Measurements from ENCODE around the gene WDR55.
"Not testable (repeated sequence)": the region's sequence is repeated elsewhere in the genome, so short reads cannot be mapped to it uniquely, and the experiment has no call there.

WDR55 gene

GRCh38 chr5:140647042-140647419 is 17.7 kb upstream of the WDR55 start:
- DNase-seq (ENCODE audit: low spot score) (peak; percentile 8), FAIRE-seq (no peak)

- no peak for DNase-seq (ENCODE audit: low spot score)
- FAIRE-seq = no peak
These were observed 5.8 kb upstream of the WDR55 start for GRCh38 chr5:140658870-140659269.

GRCh38 chr5:140660371-140660770 is 4.3 kb upstream of the WDR55 start:
- not testable (repeated sequence) for FAIRE-seq; DNase-seq (ENCODE audit: low spot score)

GRCh38 chr5:140664030-140664358 is 710 bp upstream of the WDR55 start:
- FAIRE-seq (no peak), DNase-seq (ENCODE audit: low spot score) (no peak)

GRCh38 chr5:140671035-140671434 is 6.3 kb downstream of the WDR55 start:
- not testable (repeated sequence) for DNase-seq (ENCODE audit: low spot score); FAIRE-seq

- no peak for DNase-seq (ENCODE audit: low spot score)
- FAIRE-seq = no peak
These were observed 6.9 kb downstream of the WDR55 start for GRCh38 chr5:140671472-140672125.

- FAIRE-seq (no peak), DNase-seq (ENCODE audit: low spot score) (no peak)
These were observed 7.9 kb downstream of the WDR55 start for GRCh38 chr5:140672455-140673186.

GRCh38 chr5:140673187-140673976 is 8.7 kb downstream of the WDR55 start, which contains the start of gene DND1:
DND1 (minus strand) TSS chr5:140673576; CDS start chr5:140673542, 34 bp downstream.
- no peak for DNase-seq (ENCODE audit: low spot score)
- FAIRE-seq = no peak

GRCh38 chr5:140674211-140674610 is 9.5 kb downstream of the WDR55 start:
- no peak for FAIRE-seq
- DNase-seq (ENCODE audit: low spot score) = no peak

- FAIRE-seq = no peak
- DNase-seq (ENCODE audit: low spot score) = no peak
These were observed 9.9 kb downstream of the WDR55 start for GRCh38 chr5:140674629-140675028.

- DNase-seq (ENCODE audit: low spot score) (no peak), FAIRE-seq (no peak)
These were observed 13.2 kb downstream of the WDR55 start for GRCh38 chr5:140677947-140678346.

- FAIRE-seq (no peak), DNase-seq (ENCODE audit: low spot score) (no peak)
These were observed 14.3 kb downstream of the WDR55 start for GRCh38 chr5:140678993-140679392.

GRCh38 chr5:140690376-140690932 is 25.8 kb downstream of the WDR55 start:
- DNase-seq (ENCODE audit: low spot score) = no peak
- FAIRE-seq = no peak

GRCh38 chr5:140690941-140691924 is 26.5 kb downstream of the WDR55 start, which contains the start of the genes HARS1 and HARS2:
HARS1 (minus strand) TSS chr5:140691370; CDS start chr5:140691304, 66 bp downstream.
HARS2 (plus strand) TSS chr5:140691455; CDS start chr5:140691649, 194 bp downstream.
- FAIRE-seq = no peak

GRCh38 chr5:140694276-140694675 is 29.6 kb downstream of the WDR55 start:
- FAIRE-seq (no peak), DNase-seq (ENCODE audit: low spot score) (no peak)

More at GRCh38 chr5:140690941-140691924, 26.5 kb downstream of the WDR55 start, which contains the start of the genes HARS1 and HARS2:
- peak; percentile 89 for DNase-seq (ENCODE audit: low spot score)

GRCh38 chr5:140696891-140697492 is 32.3 kb downstream of the WDR55 start:
- DNase-seq (ENCODE audit: low spot score) (no peak), FAIRE-seq (no peak)

- DNase-seq (ENCODE audit: low spot score) = peak; percentile 90
- no peak for FAIRE-seq
These were observed 35.8 kb downstream of the WDR55 start, which contains the start of gene ZMAT2 for GRCh38 chr5:140700177-140701144. ZMAT2 (plus strand) TSS chr5:140700447; CDS start chr5:140700461, 14 bp downstream.

- DNase-seq (ENCODE audit: low spot score) = no peak
- no peak for FAIRE-seq
These were observed 43.1 kb downstream of the WDR55 start for GRCh38 chr5:140707812-140708211.

Measured in urothelium cell line (cell line).